ENCODE results near the gene CHPF. TPM values are rescaled to one million over a fixed set of nuclear protein-coding genes. Genes with fewer than 3 reads are reported as not detected.

CHPF gene
- total RNA-seq, 6 donors from 2014 or later = 41.9 to 125 (median 60.2) TPM

- no peak overlapping the region for H3K27ac ChIP-seq
- WGBS, 2 donors = 12 to 16% methylated on average over 10 to 14 of the region's 14 CpGs
- TF ChIP-seq CTCF (IDR thresholded peaks at IDR 0.05) = no peak
- no peak for TF ChIP-seq POLR2AphosphoS5 (IDR thresholded peaks at IDR 0.05)
- TF ChIP-seq POLR2A (IDR thresholded peaks at IDR 0.05) = no peak
- TF ChIP-seq EP300 (IDR thresholded peaks at IDR 0.05) = no peak
- peak in 1 of 2 donors; percentile 10 for ATAC-seq (ENCODE audit: low FRiP score in 2 of 2)
- peaks cover 18 to 33% (median 20%) of the 10 kb centered on the region in 4 donors for H3K4me1 ChIP-seq
- no peak overlapping the region for H3K4me3 ChIP-seq
- peaks cover 0 to 42% (median 18%) of the 10 kb centered on the region in 4 donors for H3K27me3 ChIP-seq
- peaks cover 8 to 30% (median 27%) of the 10 kb centered on the region in 4 donors for H3K36me3 ChIP-seq
- H3K9me3 ChIP-seq = no peaks in the 10 kb centered on the region
- peak in 1 of 2 donors; percentile 53 for DNase-seq
These were observed 34.4 kb downstream of the CHPF start for GRCh38 chr2:219508971-219509779.

- Histone ChIP-seq H3K27me3 (peaks cover 0 to 37% (median 14%) of the 10 kb centered on the region in 4 donors), H3K4me1 (peaks cover 15 to 25% (median 16%) of the 10 kb centered on the region in 4 donors), H3K4me3 (no peak overlapping the region), H3K36me3 (peaks cover 13 to 38% (median 35%) of the 10 kb centered on the region in 4 donors), H3K9me3 (no peaks in the 10 kb centered on the region), H3K27ac (no peak overlapping the region)
- no peak for TF ChIP-seq EP300 (IDR thresholded peaks at IDR 0.05)
- no peak for TF ChIP-seq POLR2A (IDR thresholded peaks at IDR 0.05)
- TF ChIP-seq CTCF (IDR thresholded peaks at IDR 0.05) = no peak
- no peak for TF ChIP-seq POLR2AphosphoS5 (IDR thresholded peaks at IDR 0.05)
- DNase-seq = no peak
- no peak for ATAC-seq (ENCODE audit: low FRiP score in 2 of 2)
- WGBS, 2 donors = 77 to 100% methylated on average over 1 to 4 of the region's 4 CpGs
These were observed 35.2 kb downstream of the CHPF start for GRCh38 chr2:219508444-219508734.

- ATAC-seq (ENCODE audit: low FRiP score in 2 of 2) = no peak
- no peak overlapping the region for H3K4me3 ChIP-seq
- peaks cover 0 to 37% (median 11%) of the 10 kb centered on the region in 4 donors for H3K27me3 ChIP-seq
- H3K9me3 ChIP-seq = no peaks in the 10 kb centered on the region
- WGBS, 2 donors = 59 to 66% methylated on average over 5 to 8 of the region's 8 CpGs
- peaks cover 15 to 25% (median 16%) of the 10 kb centered on the region in 4 donors for H3K4me1 ChIP-seq
- H3K36me3 ChIP-seq = peaks cover 13 to 42% (median 36%) of the 10 kb centered on the region in 4 donors
- no peak overlapping the region for H3K27ac ChIP-seq
- TF ChIP-seq POLR2AphosphoS5 (IDR thresholded peaks at IDR 0.05) = no peak
- no peak for TF ChIP-seq POLR2A (IDR thresholded peaks at IDR 0.05)
- TF ChIP-seq CTCF (IDR thresholded peaks at IDR 0.05) = no peak
- TF ChIP-seq EP300 (IDR thresholded peaks at IDR 0.05) = no peak
- no peak for DNase-seq
These were observed 35.8 kb downstream of the CHPF start for GRCh38 chr2:219507581-219508443.

GRCh38 chr2:219506802-219507526 lies 36.6 kb downstream of the CHPF start:
- H3K36me3 ChIP-seq = peaks cover 13 to 49% (median 40%) of the 10 kb centered on the region in 4 donors

More at GRCh38 chr2:219506802-219507526, 36.6 kb downstream of the CHPF start:
- H3K4me1 ChIP-seq = peaks cover 15 to 25% (median 16%) of the 10 kb centered on the region in 4 donors
- no peak for ATAC-seq (ENCODE audit: low FRiP score in 2 of 2)
- H3K27me3 ChIP-seq = peaks cover 0 to 32% (median 9%) of the 10 kb centered on the region in 4 donors
- no peak for TF ChIP-seq POLR2A (IDR thresholded peaks at IDR 0.05)
- no peak for TF ChIP-seq EP300 (IDR thresholded peaks at IDR 0.05)
- H3K4me3 ChIP-seq = no peak overlapping the region
- H3K27ac ChIP-seq = no peak overlapping the region
- no peaks in the 10 kb centered on the region for H3K9me3 ChIP-seq
- DNase-seq = peak in 1 of 2 donors; percentile 63
- 67 to 91% methylated on average over 1 to 17 of the region's 17 CpGs for WGBS, 2 donors

Data from upper lobe of left lung (tissue), 6 donors.